T-helper 22 cell (primary cell): Measurements from ENCODE around the gene PHGDH.

Experiments used
- DNase-seq: peaks from one replicate; pipeline ENCODE4 v3.0.0-alpha.2; 2020; ENCODE audit warnings: low read depth

The PHGDH gene

GRCh38 chr1:119791377-119791776 is 79.6 kb downstream of the PHGDH start:
- no peak for DNase-seq
